ENCODE results near the gene PCBP1.
"Not testable (repeated sequence)": the region's sequence is repeated elsewhere in the genome, so short reads cannot be mapped to it uniquely, and the experiment has no call there.

Gene PCBP1

DNA sequence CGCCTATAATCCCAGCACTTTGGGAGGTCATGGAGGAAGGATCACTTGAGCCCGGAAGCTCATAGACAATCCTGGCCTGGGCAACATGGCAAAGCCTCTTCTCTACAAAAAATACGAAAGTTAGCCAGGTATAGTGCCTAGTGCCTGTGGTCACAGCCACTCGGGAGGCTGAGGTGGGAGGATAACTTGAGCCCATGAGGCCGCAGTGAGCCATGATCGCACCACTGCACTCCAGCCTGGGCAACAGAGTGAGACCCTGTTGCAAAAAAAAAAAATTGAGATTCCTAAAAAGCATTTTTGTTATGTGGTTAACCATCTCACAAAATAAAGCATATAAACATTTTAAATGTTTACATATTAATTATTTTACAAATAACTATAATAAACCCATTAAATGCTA, 13.9 kb downstream of the PCBP1 start:
- no peaks in the 10 kb centered on the region for H3K27me3 Mint-ChIP-seq
- no peaks in the 10 kb centered on the region for H3K9me3 Mint-ChIP-seq
- ATAC-seq: no peak
- H3K27ac Mint-ChIP-seq: no peak overlapping the region
- peaks cover 42% of the 10 kb centered on the region for H3K4me1 Mint-ChIP-seq
- H3K36me3 Mint-ChIP-seq (ENCODE audit: low read depth): no peaks in the 10 kb centered on the region
- DNase-seq: peak; percentile 0
- H3K4me3 Mint-ChIP-seq: no peak overlapping the region

DNA sequence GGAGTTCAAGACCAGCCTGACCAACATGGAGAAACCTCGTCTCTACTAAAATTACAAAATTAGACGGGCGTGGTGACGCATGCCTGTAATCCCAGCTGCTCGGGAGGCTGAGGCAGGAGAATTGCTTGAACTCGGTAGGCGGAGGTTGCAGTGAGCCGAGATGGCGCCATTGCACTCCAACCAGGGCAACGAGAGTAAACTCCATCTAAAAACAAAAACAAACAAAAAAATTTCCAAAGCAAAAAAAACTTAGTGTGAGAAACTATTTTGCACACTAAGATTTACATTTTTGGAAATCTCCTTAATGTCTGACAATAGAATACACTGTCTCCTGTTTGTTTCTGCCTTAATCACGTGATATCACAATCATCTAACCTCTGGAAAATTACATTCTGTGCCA, 14.4 kb downstream of the PCBP1 start:
- H3K4me3 Mint-ChIP-seq; H3K27me3 Mint-ChIP-seq; H3K36me3 Mint-ChIP-seq (ENCODE audit: low read depth): not testable (repeated sequence)

GRCh38 chr2:70102323-70102905, 15.1 kb downstream of the PCBP1 start:
- H3K4me3 Mint-ChIP-seq; H3K9me3 Mint-ChIP-seq; H3K27me3 Mint-ChIP-seq; H3K36me3 Mint-ChIP-seq (ENCODE audit: low read depth); DNase-seq; H3K27ac Mint-ChIP-seq; ATAC-seq: not testable (repeated sequence)
- peaks cover 47% of the 10 kb centered on the region for H3K4me1 Mint-ChIP-seq

More for the DNA sequence above, 14.4 kb downstream of the PCBP1 start:
- DNase-seq, ATAC-seq, H3K9me3 Mint-ChIP-seq, H3K27ac Mint-ChIP-seq: not testable (repeated sequence)
- H3K4me1 Mint-ChIP-seq: peaks cover 42% of the 10 kb centered on the region

- Mint-ChIP-seq H3K4me1 (peaks cover 54% of the 10 kb centered on the region), H3K9me3 (no peaks in the 10 kb centered on the region), H3K27me3 (no peaks in the 10 kb centered on the region), H3K4me3 (peak overlapping the region; percentile 75), H3K27ac (peak overlapping the region; percentile 95), H3K36me3 (ENCODE audit: low read depth) (no peaks in the 10 kb centered on the region)
- no peak for DNase-seq
- ATAC-seq: peak; percentile 31
Observed at GRCh38 chr2:70103531-70104061, 16.3 kb downstream of the PCBP1 start.

DNA sequence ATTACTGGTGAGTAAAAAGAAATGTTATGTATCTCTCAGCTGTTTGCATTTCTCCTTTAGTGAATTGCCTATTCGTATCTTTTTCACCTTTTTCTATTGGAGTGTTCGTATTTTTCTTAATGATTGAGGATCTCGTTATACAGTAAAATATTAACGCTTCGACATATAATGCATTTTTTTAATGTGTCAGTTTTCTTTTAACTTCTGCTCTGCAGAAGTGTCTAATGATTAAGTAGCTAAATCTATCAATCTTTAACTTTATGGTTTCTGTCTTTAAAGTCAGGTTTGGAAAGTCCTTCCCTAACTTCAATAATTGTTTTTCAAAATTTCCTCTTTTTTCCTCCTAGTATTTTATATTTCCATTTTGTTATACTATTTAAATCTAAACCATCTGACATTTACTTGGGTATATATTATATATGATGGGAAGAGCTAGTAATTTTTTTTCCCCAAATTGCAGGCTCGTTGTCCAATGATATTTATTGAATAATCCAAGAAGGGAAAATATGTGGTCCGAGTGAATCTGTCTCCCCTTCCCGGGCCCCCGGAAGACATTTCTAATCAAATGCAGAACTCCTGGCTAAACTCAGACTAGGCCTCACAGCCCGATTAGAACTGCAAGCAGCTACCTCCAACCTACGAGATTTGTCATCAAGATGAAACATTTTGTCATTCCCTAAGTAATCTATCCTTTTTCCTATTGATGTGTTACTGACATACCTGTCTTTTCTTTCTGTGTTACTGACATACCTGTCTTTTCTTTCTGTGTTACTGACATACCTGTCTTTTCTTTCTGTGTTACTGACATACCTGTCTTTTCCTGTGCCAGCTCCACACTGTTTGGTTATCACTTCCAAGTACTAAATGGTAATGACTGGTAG, 17.2 kb downstream of the PCBP1 start:
- ATAC-seq (no peak), DNase-seq (peak; percentile 53)
- H3K27me3 Mint-ChIP-seq: no peaks in the 10 kb centered on the region
- peaks cover 55% of the 10 kb centered on the region for H3K4me1 Mint-ChIP-seq
- H3K27ac Mint-ChIP-seq: peak overlapping the region; percentile 95
- H3K4me3 Mint-ChIP-seq: peak overlapping the region; percentile 75
- no peaks in the 10 kb centered on the region for H3K9me3 Mint-ChIP-seq
- no peaks in the 10 kb centered on the region for H3K36me3 Mint-ChIP-seq (ENCODE audit: low read depth)

DNA sequence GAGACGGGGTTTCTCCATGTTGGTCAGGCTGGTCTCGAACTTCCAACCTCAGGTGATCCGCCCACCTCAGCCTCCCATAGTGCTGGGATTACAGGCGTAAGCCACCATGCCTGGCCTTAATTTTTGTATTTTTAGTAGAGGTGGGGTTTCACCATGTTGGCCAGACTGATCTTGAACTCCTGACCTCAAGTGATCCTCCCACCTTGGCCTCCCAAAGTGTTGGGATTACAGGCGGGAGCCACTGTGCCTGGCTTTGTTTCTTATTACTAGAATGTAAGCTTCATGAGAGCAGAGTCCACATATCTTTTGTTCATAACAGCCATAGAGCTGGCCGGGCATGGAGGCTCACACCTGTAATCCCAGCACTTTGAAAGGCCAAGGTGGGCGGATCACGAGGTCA, 18.9 kb downstream of the PCBP1 start:
- not testable (repeated sequence) for H3K4me3 Mint-ChIP-seq; ATAC-seq; H3K9me3 Mint-ChIP-seq; DNase-seq; H3K36me3 Mint-ChIP-seq (ENCODE audit: low read depth); H3K27ac Mint-ChIP-seq; H3K27me3 Mint-ChIP-seq
- peaks cover 63% of the 10 kb centered on the region for H3K4me1 Mint-ChIP-seq

- not testable (repeated sequence) for H3K4me3 Mint-ChIP-seq; H3K9me3 Mint-ChIP-seq; H3K36me3 Mint-ChIP-seq (ENCODE audit: low read depth); DNase-seq; ATAC-seq; H3K27me3 Mint-ChIP-seq
- Mint-ChIP-seq H3K4me1 (peaks cover 54% of the 10 kb centered on the region), H3K27ac (peak overlapping the region; percentile 95)
Observed at GRCh38 chr2:70110397-70110796, 23.1 kb downstream of the PCBP1 start.

DNA sequence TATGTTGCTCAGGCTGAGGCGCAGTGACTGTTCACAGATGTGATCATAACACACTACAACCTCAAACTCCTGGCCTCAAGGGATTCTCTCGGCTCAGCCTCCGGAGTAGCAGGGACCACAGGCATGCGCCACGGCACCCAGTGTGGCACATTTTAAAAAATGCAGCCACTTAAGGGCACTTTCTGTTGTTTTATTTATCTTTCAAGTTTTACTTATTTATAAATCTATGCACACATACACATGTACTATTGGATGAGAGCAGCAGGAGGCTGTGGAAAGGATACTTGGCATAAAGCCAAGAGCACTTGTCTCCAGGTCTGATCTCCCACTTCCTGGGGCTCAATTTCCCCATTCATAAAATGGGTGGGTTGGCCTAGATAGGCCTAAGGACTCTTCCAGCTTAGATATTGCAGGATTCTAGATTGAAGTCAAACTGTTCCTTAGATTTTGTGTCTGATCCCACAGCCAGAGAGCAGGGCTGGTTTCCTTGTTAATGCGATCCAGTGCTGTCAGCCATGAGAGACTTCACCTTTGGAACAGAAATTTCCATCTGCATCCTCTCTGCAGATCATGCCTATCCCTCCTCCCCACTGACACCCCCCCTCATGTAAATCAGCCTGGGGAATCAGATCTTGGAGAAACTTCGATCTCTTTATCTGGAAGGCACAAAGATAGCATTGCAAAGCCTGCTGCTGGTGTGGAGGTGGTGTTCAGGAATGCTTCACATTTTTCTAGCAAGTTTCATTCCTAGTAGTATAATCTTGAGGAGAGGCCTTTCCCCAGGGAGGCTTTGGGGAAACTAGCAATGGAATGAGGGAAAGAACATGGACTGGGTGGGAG, 24.7 kb downstream of the PCBP1 start:
- H3K27ac Mint-ChIP-seq: no peak overlapping the region
- no peaks in the 10 kb centered on the region for H3K9me3 Mint-ChIP-seq
- H3K4me3 Mint-ChIP-seq: no peak overlapping the region
- no peaks in the 10 kb centered on the region for H3K27me3 Mint-ChIP-seq
- DNase-seq: no peak
- peaks cover 67% of the 10 kb centered on the region for H3K4me1 Mint-ChIP-seq
- H3K36me3 Mint-ChIP-seq (ENCODE audit: low read depth): no peaks in the 10 kb centered on the region
- ATAC-seq: no peak

GRCh38 chr2:70113359-70114070, 26.2 kb downstream of the PCBP1 start:
- ATAC-seq (no peak), DNase-seq (no peak)
- Mint-ChIP-seq H3K27me3 (no peaks in the 10 kb centered on the region), H3K4me1 (peaks cover 61% of the 10 kb centered on the region), H3K9me3 (no peaks in the 10 kb centered on the region), H3K36me3 (ENCODE audit: low read depth) (no peaks in the 10 kb centered on the region), H3K27ac (no peak overlapping the region), H3K4me3 (no peak overlapping the region)

DNA sequence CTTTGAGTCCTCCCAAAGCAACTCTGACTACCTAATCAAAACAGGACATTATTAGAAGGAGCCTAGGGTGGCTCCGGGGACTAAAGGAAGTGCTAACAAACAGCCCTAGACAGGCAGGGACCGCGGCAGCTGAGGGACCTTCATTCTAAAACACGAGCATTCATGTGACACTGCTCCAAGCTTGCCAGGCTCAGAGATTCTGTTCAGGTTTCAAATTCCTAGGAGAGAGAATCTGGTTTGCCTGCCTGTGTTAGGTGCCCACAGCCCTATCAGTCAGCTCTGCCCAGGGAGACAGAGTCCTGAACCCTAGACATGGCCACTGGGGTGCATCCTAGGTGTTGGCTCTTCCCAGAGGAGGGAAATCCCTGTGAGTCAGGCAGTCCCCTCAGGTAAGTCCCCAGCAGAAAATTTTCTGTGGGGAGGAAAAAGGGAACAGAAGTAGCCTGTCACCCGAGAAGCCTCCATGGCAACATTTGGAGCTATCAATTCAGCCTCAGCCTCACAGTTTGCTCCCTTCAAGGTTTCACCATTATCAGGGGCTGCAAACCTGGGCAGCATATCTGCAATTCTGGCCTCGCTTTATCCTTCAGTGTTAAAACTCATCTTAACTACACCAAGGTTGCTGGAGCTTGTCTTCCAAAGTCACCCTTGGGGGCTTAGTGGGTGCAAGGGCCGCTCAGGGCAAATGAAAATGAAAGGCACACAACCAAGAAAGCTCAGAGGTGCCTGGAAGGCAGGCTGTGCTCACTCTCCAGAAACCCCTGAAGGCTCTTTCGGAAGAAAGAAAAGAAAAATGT, 28.6 kb downstream of the PCBP1 start:
- no peak overlapping the region for H3K4me3 Mint-ChIP-seq
- no peaks in the 10 kb centered on the region for H3K27me3 Mint-ChIP-seq
- H3K27ac Mint-ChIP-seq: peak overlapping the region; percentile 18
- H3K9me3 Mint-ChIP-seq: no peaks in the 10 kb centered on the region
- peak; percentile 68 for ATAC-seq
- no peak for DNase-seq
- H3K4me1 Mint-ChIP-seq: peaks cover 54% of the 10 kb centered on the region
- H3K36me3 Mint-ChIP-seq (ENCODE audit: low read depth): no peaks in the 10 kb centered on the region

GRCh38 chr2:70116936-70117552, 29.8 kb downstream of the PCBP1 start:
- H3K27ac Mint-ChIP-seq: peak overlapping the region; percentile 26
- no peaks in the 10 kb centered on the region for H3K27me3 Mint-ChIP-seq
- DNase-seq (no peak), ATAC-seq (no peak)
- H3K36me3 Mint-ChIP-seq (ENCODE audit: low read depth): no peaks in the 10 kb centered on the region
- H3K9me3 Mint-ChIP-seq: no peaks in the 10 kb centered on the region
- no peak overlapping the region for H3K4me3 Mint-ChIP-seq
- H3K4me1 Mint-ChIP-seq: peaks cover 58% of the 10 kb centered on the region

DNA sequence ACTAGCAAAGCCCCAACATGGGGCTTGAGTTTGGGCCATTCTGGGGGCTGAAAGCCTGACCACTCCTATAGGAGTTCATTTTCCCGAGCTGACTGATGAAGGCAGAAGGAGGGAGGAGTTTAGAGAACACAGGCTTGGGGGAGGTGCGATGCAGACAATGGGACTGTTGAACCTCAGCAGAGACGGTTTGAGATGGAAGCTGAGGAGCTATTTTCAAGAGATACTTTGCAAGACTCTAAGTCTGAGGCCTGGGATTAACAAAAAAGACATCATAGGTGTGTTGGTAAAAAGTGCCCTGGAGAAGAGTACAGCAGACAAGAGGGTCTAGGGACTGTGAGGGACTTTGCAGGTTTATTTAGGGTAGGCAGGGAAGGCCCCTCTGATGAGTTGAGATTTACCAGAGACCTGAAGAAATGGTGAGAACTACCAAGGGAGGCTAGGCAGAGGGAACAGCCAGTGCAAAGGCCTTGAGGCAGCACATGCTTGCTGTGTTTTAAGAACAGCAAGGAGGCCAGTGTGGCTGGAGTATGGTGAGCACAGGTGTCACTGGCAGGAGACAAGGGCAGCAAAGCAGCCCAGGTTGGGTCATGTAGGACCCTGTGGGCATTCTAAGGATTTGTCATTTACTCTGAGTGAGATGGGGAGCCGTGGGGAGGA, 31.6 kb downstream of the PCBP1 start:
- Mint-ChIP-seq H3K27ac (peak overlapping the region; percentile 40), H3K36me3 (ENCODE audit: low read depth) (peaks cover 4% of the 10 kb centered on the region), H3K27me3 (no peaks in the 10 kb centered on the region), H3K4me1 (peaks cover 72% of the 10 kb centered on the region), H3K9me3 (no peaks in the 10 kb centered on the region), H3K4me3 (no peak overlapping the region)
- no peak for ATAC-seq
- no peak for DNase-seq
